Gastrocnemius medialis (tissue), 4 donors: Measurements from ENCODE around the gene ARHGAP42. TPM values are rescaled to one million over a fixed set of nuclear protein-coding genes. Genes with fewer than 3 reads are reported as not detected.

Experiments
- ATAC-seq, 2 donors: fragments of 150-250 bp; one replicate each; pipeline ENCODE4 v1.9.1; 2016
- DNase-seq, 2 donors: peaks; one replicate each; pipeline ENCODE4 v3.0.0-alpha.2; 2019
- H3K27ac ChIP-seq, 4 donors: fragments of 200-600 bp; sonication (generic); 1 replicate in 1 of 4; 2 replicates in 3 of 4; pipeline ENCODE4 v1.5.1; 2016 to 2018; ENCODE audit warnings: mild to moderate bottlenecking in 2 of 4, moderate library complexity in 1 of 4
- H3K27me3 ChIP-seq, 3 donors: fragments of 200-600 bp; sonication (generic) in 2 of 3; 1 replicate in 1 of 3; 2 replicates in 2 of 3; pipeline versions ENCODE4 v1.5.1 to v1.6.0; 2016 to 2019; ENCODE audit warnings: mild to moderate bottlenecking in 1 of 3, moderate library complexity in 1 of 3
- H3K36me3 ChIP-seq, 2 donors: fragments of 200-600 bp; sonication (generic) in 1 of 2; one replicate each; pipeline ENCODE4 v1.5.1; 2017 to 2018
- H3K4me1 ChIP-seq, 2 donors: fragments of 200-600 bp; sonication (generic) in 1 of 2; one replicate each; pipeline ENCODE4 v1.5.1; 2016 to 2017; ENCODE audit warnings: mild to moderate bottlenecking in 2 of 2
- H3K4me3 ChIP-seq, 4 donors: fragments of 200-600 bp; sonication (generic) in 3 of 4; 1 replicate in 1 of 4; 2 replicates in 3 of 4; pipeline ENCODE4 v1.5.1; 2016 to 2019; ENCODE audit warnings: mild to moderate bottlenecking in 2 of 4
- H3K9me3 ChIP-seq, 3 donors: fragments of 200-600 bp; sonication (generic) in 2 of 3; 1 replicate in 1 of 3; 2 replicates in 2 of 3; pipeline ENCODE4 v1.5.1; 2016 to 2019
- CTCF ChIP-seq, 5 experiments: fragments of 450-650 bp in 3 of 5; fragments of 200-600 bp in 2 of 5; sonication (generic) in 2 of 5; IDR thresholded peaks in 4 of 5; conservative IDR thresholded peaks in 1 of 5; 1 replicate in 4 of 5; 2 replicates in 1 of 5; pipeline ENCODE4 v1.5.1; 2016 to 2019; ENCODE audit warnings: antibody characterized with exemption in 5 of 5, mild to moderate bottlenecking in 3 of 5, moderate library complexity in 3 of 5
- POLR2A ChIP-seq, 2 donors: fragments of 450-650 bp; IDR thresholded peaks; one replicate each; pipeline ENCODE4 v1.6.1; 2017; ENCODE audit warnings: antibody characterized with exemption in 2 of 2, mild to moderate bottlenecking in 2 of 2, moderate library complexity in 2 of 2
- in situ Hi-C, 4 donors: fragments of 200-750 bp; cut with MboI; loops; one replicate each; pipeline versions ENCODE4 v1.15.0 to v1.8.0; 2017; ENCODE audit warnings: low sequenced_read_pairs in 4 of 4
- intact Hi-C: fragments of 100-400 bp; cut with DNase I; formaldehyde crosslinking; loops from one replicate; pipeline ENCODE4 v1.15.1; 2023; ENCODE audit warnings: low total_unique reads
- total RNA-seq, 4 donors: library from RNA; depleted of rRNA; stranded (reverse); fragments of >200 nt; gene quantifications; one replicate each; pipeline versions ENCODE4 v1.1.0 to v1.2.3, GENCODE V29; 2016

The ARHGAP42 gene
- total RNA-seq, 4 donors from 2014 or later: 6.0 to 13.9 (median 10.2) TPM

GRCh38 chr11:100964435-100964834 is 277.3 kb downstream of the ARHGAP42 start:
- DNase-seq (no peak), ATAC-seq (no peak)
- H3K36me3 ChIP-seq: peaks cover 0 to 35% of the 10 kb centered on the region in 2 donors
- H3K9me3 ChIP-seq: no peaks in the 10 kb centered on the region
- in situ Hi-C loops: no loop called here
- intact Hi-C loops: no loop called here
- H3K27me3 ChIP-seq: no peaks in the 10 kb centered on the region
- no peaks in the 10 kb centered on the region for H3K4me1 ChIP-seq
- H3K27ac ChIP-seq: no peak overlapping the region
- H3K4me3 ChIP-seq: no peak overlapping the region
- no peak for TF ChIP-seq CTCF (IDR thresholded peaks at IDR 0.05 in 4 of 5, conservative IDR thresholded peaks at IDR 0.05 in 1 of 5)
- no peak for TF ChIP-seq POLR2A (IDR thresholded peaks at IDR 0.05)

GRCh38 chr11:100965346-100965745 is 278.3 kb downstream of the ARHGAP42 start:
- intact Hi-C loops (no loop called here), in situ Hi-C loops (no loop called here)
- TF ChIP-seq POLR2A (IDR thresholded peaks at IDR 0.05): no peak
- TF ChIP-seq CTCF (IDR thresholded peaks at IDR 0.05 in 4 of 5, conservative IDR thresholded peaks at IDR 0.05 in 1 of 5): no peak
- no peaks in the 10 kb centered on the region for H3K4me1 ChIP-seq
- no peak overlapping the region for H3K27ac ChIP-seq
- DNase-seq: no peak
- no peaks in the 10 kb centered on the region for H3K27me3 ChIP-seq
- no peak for ATAC-seq
- H3K9me3 ChIP-seq: no peaks in the 10 kb centered on the region
- no peak overlapping the region for H3K4me3 ChIP-seq
- H3K36me3 ChIP-seq: peaks cover 0 to 35% of the 10 kb centered on the region in 2 donors

- intact Hi-C loops (no loop called here), in situ Hi-C loops (no loop called here)
- ATAC-seq (no peak), DNase-seq (no peak)
- Histone ChIP-seq H3K27me3 (no peaks in the 10 kb centered on the region), H3K27ac (no peak overlapping the region), H3K4me1 (no peaks in the 10 kb centered on the region), H3K4me3 (no peak overlapping the region), H3K36me3 (peaks cover 0 to 35% of the 10 kb centered on the region in 2 donors), H3K9me3 (no peaks in the 10 kb centered on the region)
- TF ChIP-seq POLR2A (IDR thresholded peaks at IDR 0.05): no peak
- TF ChIP-seq CTCF (IDR thresholded peaks at IDR 0.05 in 4 of 5, conservative IDR thresholded peaks at IDR 0.05 in 1 of 5): no peak
These were observed 279.3 kb downstream of the ARHGAP42 start for GRCh38 chr11:100966366-100966765.

GRCh38 chr11:100969008-100969407 is 281.9 kb downstream of the ARHGAP42 start:
- Histone ChIP-seq H3K36me3 (peaks cover 0 to 21% of the 10 kb centered on the region in 2 donors), H3K27ac (no peak overlapping the region), H3K9me3 (no peaks in the 10 kb centered on the region), H3K27me3 (no peaks in the 10 kb centered on the region), H3K4me1 (no peaks in the 10 kb centered on the region), H3K4me3 (no peak overlapping the region)
- DNase-seq (no peak), ATAC-seq (no peak)
- intact Hi-C loops: no loop called here
- TF ChIP-seq CTCF (IDR thresholded peaks at IDR 0.05 in 4 of 5, conservative IDR thresholded peaks at IDR 0.05 in 1 of 5) (no peak), POLR2A (IDR thresholded peaks at IDR 0.05) (no peak)
- in situ Hi-C loops: no loop called here
